Measurements from ENCODE around the gene UBE2R2.
"Not testable (repeated sequence)": the region's sequence is repeated elsewhere in the genome, so short reads cannot be mapped to it uniquely, and the experiment has no call there.

UBE2R2 gene, protein sequence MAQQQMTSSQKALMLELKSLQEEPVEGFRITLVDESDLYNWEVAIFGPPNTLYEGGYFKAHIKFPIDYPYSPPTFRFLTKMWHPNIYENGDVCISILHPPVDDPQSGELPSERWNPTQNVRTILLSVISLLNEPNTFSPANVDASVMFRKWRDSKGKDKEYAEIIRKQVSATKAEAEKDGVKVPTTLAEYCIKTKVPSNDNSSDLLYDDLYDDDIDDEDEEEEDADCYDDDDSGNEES

DNA sequence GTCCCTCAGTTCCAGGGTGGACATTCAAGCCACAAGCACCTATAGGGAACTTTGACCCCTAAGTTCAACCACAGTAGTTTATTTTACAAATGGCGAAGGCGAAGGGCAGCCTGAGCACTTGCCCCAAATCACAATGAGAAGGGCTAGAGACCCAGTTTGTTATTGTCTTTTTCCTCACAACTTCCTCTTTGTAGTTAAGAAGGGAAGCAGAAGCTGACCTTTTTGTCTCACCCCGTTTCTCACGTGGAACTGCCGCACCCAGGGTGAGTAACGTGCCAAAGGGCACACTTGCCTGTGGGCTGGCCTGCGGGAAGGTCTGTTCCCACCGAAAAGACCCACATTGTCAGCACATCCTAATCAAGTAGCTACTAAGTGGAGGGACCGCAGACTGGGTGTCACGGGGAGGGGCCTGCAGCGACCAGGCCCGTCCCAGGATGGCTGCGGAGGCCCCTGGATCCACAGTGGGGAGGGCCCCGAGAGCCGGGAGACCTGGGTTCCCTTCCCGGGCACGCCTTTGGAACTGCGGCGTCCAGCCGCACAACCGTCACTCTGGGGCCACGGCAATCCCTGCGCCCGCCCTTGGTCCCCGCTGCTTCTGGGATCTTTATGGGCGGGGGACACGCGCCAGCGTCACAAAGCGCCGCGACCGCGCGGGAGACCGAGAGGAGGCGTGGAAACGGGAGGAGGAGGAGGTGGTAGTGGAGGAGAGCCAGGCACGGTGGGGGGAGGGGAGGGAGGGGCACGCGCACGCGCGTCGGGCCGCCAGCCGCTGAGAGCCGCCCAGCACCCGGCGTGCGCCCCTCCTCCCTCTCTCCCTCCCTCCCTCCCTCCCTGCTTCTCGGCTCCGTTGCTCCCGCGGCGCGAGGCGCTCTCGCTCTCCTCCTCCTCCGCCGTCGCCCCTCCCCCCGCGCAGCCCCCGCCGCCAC, at the start of gene UBE2R2:
Gene UBE2R2 (plus strand): TSS at position 834 of the 926 bp plus-strand sequence. CDS start 598 bp downstream, outside the sequence.
- peak within 1 kb of the TSS; percentile 100 for H3K27ac ChIP-seq
- TF ChIP-seq, protein P1, sequence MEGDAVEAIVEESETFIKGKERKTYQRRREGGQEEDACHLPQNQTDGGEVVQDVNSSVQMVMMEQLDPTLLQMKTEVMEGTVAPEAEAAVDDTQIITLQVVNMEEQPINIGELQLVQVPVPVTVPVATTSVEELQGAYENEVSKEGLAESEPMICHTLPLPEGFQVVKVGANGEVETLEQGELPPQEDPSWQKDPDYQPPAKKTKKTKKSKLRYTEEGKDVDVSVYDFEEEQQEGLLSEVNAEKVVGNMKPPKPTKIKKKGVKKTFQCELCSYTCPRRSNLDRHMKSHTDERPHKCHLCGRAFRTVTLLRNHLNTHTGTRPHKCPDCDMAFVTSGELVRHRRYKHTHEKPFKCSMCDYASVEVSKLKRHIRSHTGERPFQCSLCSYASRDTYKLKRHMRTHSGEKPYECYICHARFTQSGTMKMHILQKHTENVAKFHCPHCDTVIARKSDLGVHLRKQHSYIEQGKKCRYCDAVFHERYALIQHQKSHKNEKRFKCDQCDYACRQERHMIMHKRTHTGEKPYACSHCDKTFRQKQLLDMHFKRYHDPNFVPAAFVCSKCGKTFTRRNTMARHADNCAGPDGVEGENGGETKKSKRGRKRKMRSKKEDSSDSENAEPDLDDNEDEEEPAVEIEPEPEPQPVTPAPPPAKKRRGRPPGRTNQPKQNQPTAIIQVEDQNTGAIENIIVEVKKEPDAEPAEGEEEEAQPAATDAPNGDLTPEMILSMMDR (conservative IDR thresholded peaks at IDR 0.05): no peak

DNA sequence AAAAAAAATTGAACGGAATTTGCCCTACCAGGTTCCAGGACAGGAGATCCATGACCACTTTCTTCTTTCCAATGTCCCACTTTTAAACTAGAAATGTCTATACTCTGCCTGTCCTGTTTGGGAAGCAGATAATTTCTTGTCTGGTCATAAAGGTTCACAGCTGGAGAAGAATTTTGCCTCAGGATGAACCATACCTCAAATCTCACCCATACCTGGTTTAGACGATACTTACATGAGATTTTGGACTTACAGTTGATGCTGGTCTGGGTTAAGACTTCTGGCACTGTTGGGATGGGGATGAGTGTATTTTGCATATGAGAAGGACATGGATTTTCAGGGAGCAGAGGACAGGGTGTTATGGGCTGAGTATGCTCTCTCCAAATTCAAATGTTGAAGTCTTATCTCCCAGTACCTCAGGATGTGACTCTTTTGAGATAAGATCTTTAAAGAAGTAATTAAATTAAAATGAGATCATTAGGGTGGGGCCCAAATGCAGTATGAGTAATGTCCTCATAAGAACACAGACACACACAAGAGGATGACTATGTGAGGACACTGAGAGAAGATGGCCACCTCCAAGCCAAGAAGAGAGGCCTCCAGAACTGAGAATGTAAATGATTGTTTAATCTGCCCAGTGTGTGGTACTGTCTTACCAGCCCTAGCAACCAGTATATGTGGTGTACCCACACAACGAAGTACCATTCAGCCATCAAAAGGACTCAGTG, 46.6 kb upstream of the UBE2R2 start:
- H3K27ac ChIP-seq: not testable (repeated sequence)

DNA sequence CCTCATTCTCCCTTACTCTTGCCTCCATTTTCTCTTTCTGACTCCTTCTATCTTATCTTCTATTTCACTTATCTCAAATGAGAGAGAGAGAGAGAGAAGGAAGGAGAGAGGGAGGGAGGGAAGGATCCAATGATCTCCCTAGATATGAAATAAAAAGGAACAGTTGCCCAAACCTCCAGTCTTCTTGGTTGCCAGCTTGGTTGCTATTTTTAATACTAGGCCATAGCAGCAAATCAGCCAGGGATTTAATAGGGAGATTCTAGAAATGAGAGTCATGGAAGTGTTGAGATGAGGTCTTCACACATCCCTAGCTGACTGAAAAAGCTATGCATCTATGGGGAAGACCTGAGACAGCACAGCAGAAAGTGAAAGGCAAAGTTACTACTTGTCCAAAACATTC, 43.8 kb upstream of the UBE2R2 start:
- not testable (repeated sequence) for H3K27ac ChIP-seq

DNA sequence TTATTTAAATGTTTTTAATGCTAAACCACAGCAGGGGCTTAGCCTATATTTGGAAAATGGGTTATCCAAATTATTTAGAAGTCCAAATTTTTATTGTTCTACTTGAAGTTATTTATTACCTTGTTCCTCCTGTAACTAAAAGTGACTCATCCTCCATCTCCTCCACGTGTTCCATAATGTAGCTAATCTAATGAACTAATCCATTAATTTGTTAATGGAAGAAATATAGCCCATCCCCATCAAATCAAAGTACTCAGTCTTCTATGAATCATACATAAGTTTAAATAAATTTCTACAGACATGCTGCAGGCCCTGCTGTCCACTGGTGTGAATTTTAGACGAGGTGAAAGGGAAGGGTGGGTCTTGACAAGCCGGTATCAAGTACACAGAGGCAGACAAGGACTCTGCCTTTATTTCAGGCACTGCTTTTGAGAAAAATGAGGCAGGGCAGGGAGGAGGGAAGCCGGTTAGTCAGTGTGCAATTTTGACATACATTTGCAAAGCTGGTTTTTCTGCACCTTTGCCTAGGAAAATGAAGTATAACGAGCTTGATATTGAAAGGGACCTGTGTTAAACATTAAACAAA, 42.8 kb upstream of the UBE2R2 start:
- H3K27ac ChIP-seq: not testable (repeated sequence)

DNA sequence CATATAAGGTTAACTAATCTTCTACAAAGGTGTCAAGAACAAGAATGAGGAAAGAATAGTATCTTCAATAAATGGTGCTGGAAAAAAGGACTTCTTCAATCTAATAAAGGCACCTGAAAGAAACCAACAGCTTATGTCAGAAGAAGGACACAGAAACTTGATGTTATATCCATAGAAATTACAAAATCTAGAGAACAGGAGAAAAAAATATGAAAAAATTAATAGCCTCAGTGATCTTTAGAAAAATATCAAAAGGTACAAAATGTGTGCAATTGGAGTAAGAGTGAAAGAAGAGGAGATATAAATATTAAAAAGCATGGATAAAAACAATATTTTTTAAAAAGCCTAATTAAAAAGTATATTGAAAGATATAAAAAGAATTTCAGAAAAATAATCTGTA, 40.4 kb upstream of the UBE2R2 start:
- TF ChIP-seq, protein P1 (conservative IDR thresholded peaks at IDR 0.05): no peak

DNA sequence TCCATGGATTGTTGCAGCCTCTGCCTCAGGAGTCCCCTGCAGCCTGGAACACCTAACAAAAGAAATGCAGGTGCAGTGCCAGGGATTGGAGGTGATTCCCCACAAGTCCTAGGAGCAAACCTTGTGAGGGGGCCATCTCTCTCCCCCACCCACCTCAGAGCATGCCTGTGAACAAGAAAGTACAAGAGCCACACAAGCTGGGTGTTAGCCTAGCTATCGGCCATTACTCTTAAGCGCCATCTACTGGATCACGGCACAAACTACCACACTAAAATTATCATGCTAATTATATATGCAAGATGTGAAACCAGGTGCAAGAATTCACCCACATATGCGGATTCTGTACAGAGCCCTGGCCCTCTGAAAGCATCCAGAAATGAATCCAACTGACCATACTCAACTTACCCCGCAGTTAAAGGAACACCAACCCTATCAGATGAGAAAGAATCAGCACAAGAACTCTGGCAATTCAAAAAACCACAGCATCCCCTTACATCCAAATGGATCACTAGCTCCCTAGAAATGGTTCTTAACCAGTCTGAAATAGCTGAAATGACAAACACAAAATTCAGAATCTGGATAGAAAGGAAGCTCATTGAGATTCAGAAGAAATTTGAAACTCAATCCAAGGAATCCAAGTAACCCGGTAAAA, 38.1 kb upstream of the UBE2R2 start:
- TF ChIP-seq, protein P1 (conservative IDR thresholded peaks at IDR 0.05): peak; percentile 91
- no peak overlapping the region for H3K27ac ChIP-seq

More for the DNA sequence above, 40.4 kb upstream of the UBE2R2 start:
- H3K27ac ChIP-seq: no peak overlapping the region

DNA sequence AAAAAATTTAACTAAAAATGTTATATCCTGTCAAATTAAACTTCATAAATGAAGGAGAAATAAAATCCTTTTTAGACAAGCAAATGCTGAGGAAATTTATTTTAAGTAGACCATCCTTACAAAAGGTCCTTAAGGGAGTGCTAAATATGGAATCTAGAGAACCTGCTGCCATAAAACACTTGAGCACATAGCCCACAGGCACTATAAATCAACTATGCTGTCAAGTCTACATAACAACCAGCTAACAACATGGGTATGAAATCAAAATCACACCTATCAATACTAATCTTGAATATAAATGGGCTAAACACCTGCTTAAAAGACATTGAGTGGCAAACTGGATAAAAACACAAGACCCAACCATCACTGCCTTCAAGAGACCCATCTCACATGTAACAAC, 36.7 kb upstream of the UBE2R2 start:
- H3K27ac ChIP-seq: no peak overlapping the region
- TF ChIP-seq, protein P1 (conservative IDR thresholded peaks at IDR 0.05): no peak

DNA sequence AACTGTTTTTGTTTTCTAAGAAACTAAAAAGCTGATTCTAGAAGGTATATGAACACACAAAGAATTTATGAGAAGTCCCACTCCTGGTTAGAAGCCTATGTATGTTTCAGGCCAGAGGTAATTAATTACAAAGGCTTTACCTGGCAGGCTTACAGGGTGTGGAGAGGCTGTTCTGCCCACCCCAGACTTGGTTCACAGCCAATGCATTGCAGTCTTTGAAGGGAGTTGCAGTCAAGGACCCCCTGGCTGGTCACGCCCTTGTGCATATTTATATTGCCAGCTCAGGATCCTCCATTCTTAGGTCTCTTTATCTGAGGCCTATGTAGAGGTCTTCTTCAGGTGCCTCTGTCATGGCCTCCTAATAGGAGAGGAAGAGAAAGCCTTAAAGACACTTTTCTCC, 35.2 kb upstream of the UBE2R2 start:
- no peak overlapping the region for H3K27ac ChIP-seq
- TF ChIP-seq, protein P1 (conservative IDR thresholded peaks at IDR 0.05): no peak

Data from VCaP (cell line).